ENCODE measurements around the gene ARL15. TPM values are rescaled to one million over a fixed set of nuclear protein-coding genes. Genes with fewer than 3 reads are reported as not detected.

Gene ARL15
- total RNA-seq, 1 experiment from 2014 or later = 13.0 TPM

- no peak overlapping the region for H4K8ac ChIP-seq (replicated peaks; ENCODE audit: insufficient read length, low read depth, low read length)
- no peak overlapping the region for H3K56ac ChIP-seq (ENCODE audit: insufficient read length, low read depth, low read length)
- no peaks in the 10 kb centered on the region for H3K27me3 Mint-ChIP-seq (ENCODE audit: low read depth)
- no peak overlapping the region for H3K4me2 ChIP-seq (ENCODE audit: insufficient read depth, insufficient read length, low read length)
- no peak overlapping the region for H3K4me3 Mint-ChIP-seq
- no peaks in the 10 kb centered on the region for H3K9me3 ChIP-seq (ENCODE audit: control insufficient read depth, low read depth, low read length)
- H3T11ph ChIP-seq (ENCODE audit: low read length) = no peak overlapping the region
- H3K79me2 ChIP-seq (ENCODE audit: insufficient read depth, low read length) = no peaks in the 10 kb centered on the region
- H3K4me1 ChIP-seq (ENCODE audit: insufficient read depth, low read length) = no peaks in the 10 kb centered on the region
- no peak overlapping the region for H2AFZ ChIP-seq (ENCODE audit: low read length)
- no peak overlapping the region for H3K14ac ChIP-seq (ENCODE audit: insufficient read depth, low read length)
- H3K27ac ChIP-seq (ENCODE audit: insufficient read length, low read depth, low read length) = no peak overlapping the region
- H3K27ac Mint-ChIP-seq = peak overlapping the region in 1 of 3 experiments; percentile 37; a peak in 1 of 7 replicates
- H3K23ac ChIP-seq (ENCODE audit: insufficient read length, low read depth, low read length) = no peak overlapping the region
- H3K4me1 Mint-ChIP-seq = peaks cover 2% of the 10 kb centered on the region in 2 experiments; a peak in 2 of 4 replicates
- H3K9ac ChIP-seq (ENCODE audit: extremely low read depth, insufficient read length, low read length) = no peak overlapping the region
- H3K23me2 ChIP-seq (ENCODE audit: insufficient read length, low read depth, low read length, poor library complexity, severe bottlenecking) = no peaks in the 10 kb centered on the region
- no peak overlapping the region for H3K4ac ChIP-seq (ENCODE audit: low read depth, low read length)
- no peak overlapping the region for H4K91ac ChIP-seq (ENCODE audit: insufficient read length, low read depth, low read length)
- no peak overlapping the region for H2BK120ac ChIP-seq (ENCODE audit: low read depth, low read length, poor library complexity, severe bottlenecking)
- H3K9me3 Mint-ChIP-seq = no peaks in the 10 kb centered on the region
- no peaks in the 10 kb centered on the region for H3K36me3 Mint-ChIP-seq (ENCODE audit: insufficient read depth in 1 of 3, low read depth in 3 of 3)
- H2AK5ac ChIP-seq (ENCODE audit: insufficient read length, low read length) = no peak overlapping the region
- no peak overlapping the region for H2BK5ac ChIP-seq (ENCODE audit: insufficient read length, low read length)
- no peaks in the 10 kb centered on the region for H3K27me3 ChIP-seq (ENCODE audit: insufficient read depth, low read length)
- H2BK20ac ChIP-seq (ENCODE audit: low read depth, low read length, poor library complexity, severe bottlenecking) = no peak overlapping the region
- no peaks in the 10 kb centered on the region for H4K20me1 ChIP-seq (ENCODE audit: control insufficient read depth, insufficient read depth, insufficient read length)
- no peak overlapping the region for H4K5ac ChIP-seq (ENCODE audit: insufficient read length, low read depth, low read length)
- H3K18ac ChIP-seq (ENCODE audit: insufficient read length, low read depth, low read length) = no peak overlapping the region
- H2BK15ac ChIP-seq (ENCODE audit: low read depth, low read length) = no peak overlapping the region
- no peak for DNase-seq
- no peaks in the 10 kb centered on the region for H3K79me1 ChIP-seq (ENCODE audit: insufficient read depth, low read depth, low read length, poor library complexity, severe bottlenecking)
- no peak for TF ChIP-seq CTCF (conservative IDR thresholded peaks at IDR 0.05)
- H2BK12ac ChIP-seq (ENCODE audit: insufficient read length, low read depth, low read length) = no peak overlapping the region
Observed at GRCh38 chr5:54160329-54160728, 150.0 kb downstream of the ARL15 start.
